ENCODE measurements around the gene SERPINC1.

DNA sequence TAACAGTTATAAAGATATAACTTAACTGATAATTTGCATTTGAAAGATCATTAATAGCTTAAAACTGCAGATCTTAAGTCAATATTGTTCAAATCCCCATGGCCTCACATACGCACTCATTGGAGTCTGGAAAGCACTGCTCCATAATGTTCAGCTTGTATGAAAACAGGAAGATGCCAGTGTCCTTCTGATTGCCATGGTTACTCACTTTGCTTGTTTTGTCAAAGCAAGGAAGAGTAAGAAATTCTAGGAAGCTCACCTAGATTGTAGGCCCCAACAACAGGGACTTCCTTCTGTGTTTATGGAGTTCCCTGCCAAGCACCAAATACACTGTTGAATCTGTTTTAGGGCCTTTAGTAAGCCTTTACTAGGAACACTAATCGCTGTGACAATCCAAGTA is 60.2 kb downstream of the SERPINC1 start:
- TF ChIP-seq, protein P1, sequence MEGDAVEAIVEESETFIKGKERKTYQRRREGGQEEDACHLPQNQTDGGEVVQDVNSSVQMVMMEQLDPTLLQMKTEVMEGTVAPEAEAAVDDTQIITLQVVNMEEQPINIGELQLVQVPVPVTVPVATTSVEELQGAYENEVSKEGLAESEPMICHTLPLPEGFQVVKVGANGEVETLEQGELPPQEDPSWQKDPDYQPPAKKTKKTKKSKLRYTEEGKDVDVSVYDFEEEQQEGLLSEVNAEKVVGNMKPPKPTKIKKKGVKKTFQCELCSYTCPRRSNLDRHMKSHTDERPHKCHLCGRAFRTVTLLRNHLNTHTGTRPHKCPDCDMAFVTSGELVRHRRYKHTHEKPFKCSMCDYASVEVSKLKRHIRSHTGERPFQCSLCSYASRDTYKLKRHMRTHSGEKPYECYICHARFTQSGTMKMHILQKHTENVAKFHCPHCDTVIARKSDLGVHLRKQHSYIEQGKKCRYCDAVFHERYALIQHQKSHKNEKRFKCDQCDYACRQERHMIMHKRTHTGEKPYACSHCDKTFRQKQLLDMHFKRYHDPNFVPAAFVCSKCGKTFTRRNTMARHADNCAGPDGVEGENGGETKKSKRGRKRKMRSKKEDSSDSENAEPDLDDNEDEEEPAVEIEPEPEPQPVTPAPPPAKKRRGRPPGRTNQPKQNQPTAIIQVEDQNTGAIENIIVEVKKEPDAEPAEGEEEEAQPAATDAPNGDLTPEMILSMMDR (IDR thresholded peaks at IDR 0.05): no peak
- no peak for TF ChIP-seq POLR2A (IDR thresholded peaks at IDR 0.05)
